ENCODE data around the gene CHST8.

DNA sequence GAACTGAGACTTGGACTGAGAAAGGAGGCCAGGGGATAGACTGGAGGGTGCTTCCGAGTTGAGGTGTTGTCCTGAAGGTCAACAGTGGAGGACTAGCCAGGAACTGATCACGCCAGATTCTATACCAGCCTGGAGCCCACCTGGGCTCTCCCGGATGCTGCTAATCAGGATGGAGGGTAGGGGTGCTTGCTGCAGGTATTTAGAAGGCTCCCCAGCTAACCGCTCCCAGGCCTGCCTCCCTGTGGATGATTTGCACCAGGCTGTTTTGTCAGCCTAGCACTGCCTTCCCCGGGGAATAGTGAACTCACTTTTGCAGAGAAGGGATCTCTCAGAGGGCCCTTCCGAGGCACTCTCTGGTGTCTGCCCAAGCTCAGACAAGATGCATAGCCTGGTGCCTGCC is 114.4 kb downstream of the CHST8 start:
- TF ChIP-seq CEBPB (IDR thresholded peaks at IDR 0.05) = no peak
- no peak for TF ChIP-seq TAF1 (IDR thresholded peaks at IDR 0.05; ENCODE audit: low read depth)
- TF ChIP-seq RAD21 (IDR thresholded peaks at IDR 0.05; ENCODE audit: low read depth) = no peak
- TF ChIP-seq NFIC (IDR thresholded peaks at IDR 0.05) = no peak
- TF ChIP-seq, protein P1, sequence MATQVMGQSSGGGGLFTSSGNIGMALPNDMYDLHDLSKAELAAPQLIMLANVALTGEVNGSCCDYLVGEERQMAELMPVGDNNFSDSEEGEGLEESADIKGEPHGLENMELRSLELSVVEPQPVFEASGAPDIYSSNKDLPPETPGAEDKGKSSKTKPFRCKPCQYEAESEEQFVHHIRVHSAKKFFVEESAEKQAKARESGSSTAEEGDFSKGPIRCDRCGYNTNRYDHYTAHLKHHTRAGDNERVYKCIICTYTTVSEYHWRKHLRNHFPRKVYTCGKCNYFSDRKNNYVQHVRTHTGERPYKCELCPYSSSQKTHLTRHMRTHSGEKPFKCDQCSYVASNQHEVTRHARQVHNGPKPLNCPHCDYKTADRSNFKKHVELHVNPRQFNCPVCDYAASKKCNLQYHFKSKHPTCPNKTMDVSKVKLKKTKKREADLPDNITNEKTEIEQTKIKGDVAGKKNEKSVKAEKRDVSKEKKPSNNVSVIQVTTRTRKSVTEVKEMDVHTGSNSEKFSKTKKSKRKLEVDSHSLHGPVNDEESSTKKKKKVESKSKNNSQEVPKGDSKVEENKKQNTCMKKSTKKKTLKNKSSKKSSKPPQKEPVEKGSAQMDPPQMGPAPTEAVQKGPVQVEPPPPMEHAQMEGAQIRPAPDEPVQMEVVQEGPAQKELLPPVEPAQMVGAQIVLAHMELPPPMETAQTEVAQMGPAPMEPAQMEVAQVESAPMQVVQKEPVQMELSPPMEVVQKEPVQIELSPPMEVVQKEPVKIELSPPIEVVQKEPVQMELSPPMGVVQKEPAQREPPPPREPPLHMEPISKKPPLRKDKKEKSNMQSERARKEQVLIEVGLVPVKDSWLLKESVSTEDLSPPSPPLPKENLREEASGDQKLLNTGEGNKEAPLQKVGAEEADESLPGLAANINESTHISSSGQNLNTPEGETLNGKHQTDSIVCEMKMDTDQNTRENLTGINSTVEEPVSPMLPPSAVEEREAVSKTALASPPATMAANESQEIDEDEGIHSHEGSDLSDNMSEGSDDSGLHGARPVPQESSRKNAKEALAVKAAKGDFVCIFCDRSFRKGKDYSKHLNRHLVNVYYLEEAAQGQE (IDR thresholded peaks at IDR 0.05; ENCODE audit: low read depth) = no peak
- no peak for TF ChIP-seq ZBTB7A (IDR thresholded peaks at IDR 0.05; ENCODE audit: low read depth)
- TF ChIP-seq EP300 (IDR thresholded peaks at IDR 0.05; ENCODE audit: borderline replicate concordance) = no peak
- TF ChIP-seq TCF12 (IDR thresholded peaks at IDR 0.05; ENCODE audit: low read depth) = no peak
- TF ChIP-seq YY1 (IDR thresholded peaks at IDR 0.05; ENCODE audit: low read depth) = no peak
- TF ChIP-seq, protein P2, sequence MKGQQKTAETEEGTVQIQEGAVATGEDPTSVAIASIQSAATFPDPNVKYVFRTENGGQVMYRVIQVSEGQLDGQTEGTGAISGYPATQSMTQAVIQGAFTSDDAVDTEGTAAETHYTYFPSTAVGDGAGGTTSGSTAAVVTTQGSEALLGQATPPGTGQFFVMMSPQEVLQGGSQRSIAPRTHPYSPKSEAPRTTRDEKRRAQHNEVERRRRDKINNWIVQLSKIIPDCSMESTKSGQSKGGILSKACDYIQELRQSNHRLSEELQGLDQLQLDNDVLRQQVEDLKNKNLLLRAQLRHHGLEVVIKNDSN (IDR thresholded peaks at IDR 0.05) = no peak
- TF ChIP-seq EGR1 (IDR thresholded peaks at IDR 0.05) = no peak
